OCI-LY3 (cell line): Measurements from ENCODE around the gene UBE2S.

Experiments used
- H2AFZ ChIP-seq: fragments of 200-600, 300-600 bp; shearing (Covaris generic); 2 replicates; pipeline ENCODE4 v1.6.0; 2014; ENCODE audit warnings: antibody characterized with exemption, low read depth, low read length
- H3K27ac ChIP-seq: fragments of 200-600, 300-600 bp; sonication (generic); 2 replicates; pipeline ENCODE4 v1.5.1; 2014; ENCODE audit warnings: mild to moderate bottlenecking, low read length, moderate library complexity, mixed read lengths
- H3K27me3 ChIP-seq: fragments of 200-600, 300-600 bp; sonication (generic); 2 replicates; pipeline ENCODE4 v1.6.1; 2014; ENCODE audit warnings: low read depth, low read length, mixed read lengths
- H3K36me3 ChIP-seq: fragments of 200-600, 300-600 bp; sonication (generic); replicated peaks from 2 replicates; pipeline ENCODE3; 2014; ENCODE audit warnings: low read depth, low read length, mixed read lengths
- H3K4me1 ChIP-seq: fragments of 300-600, 200-600 bp; sonication (generic); 2 replicates; pipeline ENCODE4 v1.6.1; 2014; ENCODE audit warnings: low read length, mixed read lengths
- H3K4me2 ChIP-seq: fragments of 200-600, 300-600 bp; sonication (generic); 2 replicates; pipeline ENCODE4 v1.6.1; 2014; ENCODE audit warnings: low read length, mixed read lengths
- H3K4me3 ChIP-seq: fragments of 300-600, 200-600 bp; sonication (generic); 2 replicates; pipeline ENCODE4 v1.5.1; 2014; ENCODE audit warnings: antibody characterized with exemption, mild to moderate bottlenecking, low read length, moderate library complexity
- H3K79me2 ChIP-seq: fragments of 300-600, 200-600 bp; shearing (Covaris generic); 2 replicates; pipeline ENCODE4 v1.6.1; 2014; ENCODE audit warnings: mild to moderate bottlenecking, low read length, mixed read lengths
- H3K9ac ChIP-seq: fragments of 300-600, 200-600 bp; shearing (Covaris generic); 2 replicates; pipeline ENCODE4 v1.6.0; 2014; ENCODE audit warnings: mild to moderate bottlenecking, low read length, moderate library complexity
- H3K9me3 ChIP-seq: fragments of 200-600, 300-600 bp; shearing (Covaris generic); 2 replicates; pipeline ENCODE4 v1.6.1; 2014; ENCODE audit warnings: low read length, mixed read lengths; ENCODE audit not compliant: insufficient read depth
- H4K20me1 ChIP-seq: fragments of 200-600, 300-600 bp; sonication (generic); 2 replicates; pipeline ENCODE4 v1.6.1; 2016; ENCODE audit warnings: low read length, mixed read lengths; ENCODE audit not compliant: insufficient read depth
- CTCF ChIP-seq: fragments of 200-600, 300-600 bp; sonication (generic); IDR thresholded peaks from 2 replicates; pipeline ENCODE4 v1.5.1; 2014; ENCODE audit warnings: antibody characterized with exemption, low read length, low read depth
- EZH2phosphoT487 ChIP-seq: fragments of 200-600 bp; shearing (Covaris generic); IDR thresholded peaks from 2 replicates; pipeline ENCODE4 v1.6.1; 2018; ENCODE audit warnings: antibody characterized with exemption, mixed run types, low read depth

UBE2S gene

GRCh38 chr19:55439052-55439451 lies 31.5 kb upstream of the UBE2S start:
- TF ChIP-seq CTCF (no peak), EZH2phosphoT487 (no peak)
- Histone ChIP-seq H3K27ac (no peak overlapping the region), H3K27me3 (peaks cover 3% of the 10 kb centered on the region; the same call in 1 of the 2 replicates), H4K20me1 (no peaks in the 10 kb centered on the region), H3K9ac (no peak overlapping the region), H3K4me1 (no peaks in the 10 kb centered on the region), H3K4me3 (no peak overlapping the region), H3K36me3 (no peaks in the 10 kb centered on the region), H2AFZ (no peak overlapping the region), H3K4me2 (no peak overlapping the region), H3K79me2 (no peaks in the 10 kb centered on the region), H3K9me3 (no peaks in the 10 kb centered on the region)

DNA sequence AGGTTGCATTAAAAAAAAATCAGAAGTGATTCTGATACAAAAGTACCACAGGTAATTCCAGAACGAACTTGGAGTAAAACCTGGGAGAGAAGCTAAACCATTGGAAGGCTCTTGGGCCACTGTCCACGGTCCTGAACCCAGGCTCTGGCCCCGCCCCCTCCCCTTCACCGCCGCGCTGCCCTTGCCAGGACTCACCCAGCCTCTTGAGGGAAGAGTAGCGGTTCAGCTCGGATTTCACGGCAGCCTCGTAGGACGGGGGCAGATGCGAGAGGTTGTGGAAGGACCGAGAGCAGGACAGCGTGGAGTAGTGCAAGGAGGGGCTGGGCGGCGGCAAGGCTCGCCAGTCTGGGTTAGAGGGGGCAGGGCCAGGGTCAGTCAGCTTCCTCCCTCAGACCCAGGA lies 29.8 kb upstream of the UBE2S start:
- H3K9ac ChIP-seq = no peak overlapping the region

DNA sequence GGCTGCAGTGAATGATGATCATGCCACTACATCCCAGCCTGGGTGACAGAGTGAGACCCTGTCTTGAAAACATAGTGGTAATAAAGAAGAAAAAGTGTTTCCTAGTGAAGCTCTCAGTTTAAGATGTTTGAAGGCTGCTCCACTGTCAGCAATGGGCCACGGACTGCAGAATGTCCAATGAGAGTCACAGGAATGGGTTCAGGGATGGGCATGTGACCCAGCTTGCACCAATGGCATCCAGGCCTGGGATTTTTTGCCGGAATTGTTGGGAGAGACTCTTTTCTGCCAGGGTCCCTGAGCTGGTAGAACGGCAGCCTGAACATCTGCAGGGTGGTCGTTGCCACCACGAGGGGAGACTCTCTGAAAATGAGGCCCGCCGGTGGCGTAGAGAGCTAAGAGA lies 29.3 kb upstream of the UBE2S start:
- H3K79me2 ChIP-seq = no peaks in the 10 kb centered on the region
- TF ChIP-seq EZH2phosphoT487 = no peak
- no peak for TF ChIP-seq CTCF

More for the DNA sequence above, 29.8 kb upstream of the UBE2S start:
- Histone ChIP-seq H3K27ac (no peak overlapping the region), H3K27me3 (peaks cover 3% of the 10 kb centered on the region; the same call in 1 of the 2 replicates), H3K36me3 (no peaks in the 10 kb centered on the region), H3K79me2 (no peaks in the 10 kb centered on the region), H3K4me2 (no peak overlapping the region), H4K20me1 (no peaks in the 10 kb centered on the region), H3K9me3 (no peaks in the 10 kb centered on the region), H2AFZ (no peak overlapping the region), H3K4me1 (no peaks in the 10 kb centered on the region), H3K4me3 (no peak overlapping the region)
- no peak for TF ChIP-seq EZH2phosphoT487
- TF ChIP-seq CTCF = no peak

DNA sequence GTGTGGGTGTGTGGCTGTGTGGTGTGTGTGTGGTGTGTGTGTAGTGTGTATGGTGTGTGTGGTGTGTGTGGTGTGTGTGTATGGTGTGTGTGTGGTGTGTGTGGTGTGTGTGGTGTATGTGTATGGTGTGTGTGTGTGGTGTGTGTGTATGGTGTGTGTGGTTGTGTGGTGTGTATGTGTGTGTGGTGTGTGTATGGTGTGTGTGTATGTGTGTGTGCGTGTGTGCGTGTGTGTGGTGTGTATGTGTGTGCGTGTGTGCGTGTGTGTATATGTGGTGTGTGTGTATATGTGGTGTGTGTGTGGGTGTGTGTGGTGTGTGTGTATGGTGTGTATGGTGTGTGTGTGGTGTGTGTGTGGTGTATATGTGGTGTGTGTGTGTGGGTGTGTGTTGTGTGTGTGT lies 27.4 kb upstream of the UBE2S start:
- TF ChIP-seq EZH2phosphoT487 (no peak), CTCF (no peak)
- H4K20me1 ChIP-seq = no peaks in the 10 kb centered on the region
- no peak overlapping the region for H2AFZ ChIP-seq
- H3K27me3 ChIP-seq = peaks cover 3% of the 10 kb centered on the region; the same call in 1 of the 2 replicates
- no peak overlapping the region for H3K4me2 ChIP-seq
- H3K27ac ChIP-seq = no peak overlapping the region
- H3K4me3 ChIP-seq = no peak overlapping the region
- H3K9me3 ChIP-seq = no peaks in the 10 kb centered on the region
- no peaks in the 10 kb centered on the region for H3K4me1 ChIP-seq
- H3K36me3 ChIP-seq = no peaks in the 10 kb centered on the region
- no peaks in the 10 kb centered on the region for H3K79me2 ChIP-seq
- H3K9ac ChIP-seq = no peak overlapping the region

More for the DNA sequence above, 29.3 kb upstream of the UBE2S start:
- no peaks in the 10 kb centered on the region for H4K20me1 ChIP-seq
- no peaks in the 10 kb centered on the region for H3K36me3 ChIP-seq
- no peak overlapping the region for H3K27ac ChIP-seq
- H3K9ac ChIP-seq = no peak overlapping the region
- peaks cover 3% of the 10 kb centered on the region; the same call in 1 of the 2 replicates for H3K27me3 ChIP-seq
- no peak overlapping the region for H3K4me2 ChIP-seq
- H3K9me3 ChIP-seq = no peaks in the 10 kb centered on the region
- H3K4me3 ChIP-seq = no peak overlapping the region
- H3K4me1 ChIP-seq = no peaks in the 10 kb centered on the region
- H2AFZ ChIP-seq = no peak overlapping the region
